Vagina (tissue), 2 donors: ENCODE results near the gene FAM234B. TPM values are rescaled to one million over a fixed set of nuclear protein-coding genes. Genes with fewer than 3 reads are reported as not detected.
"Not testable (repeated sequence)": the region's sequence is repeated elsewhere in the genome, so short reads cannot be mapped to it uniquely, and the experiment has no call there.

Source experiments
- DNase-seq, 2 donors: peaks; one replicate each; pipeline ENCODE4 v3.0.0-alpha.2; 2017; ENCODE audit errors: extremely low spot score in 2 of 2
- H3K27ac ChIP-seq: fragments of 200-600 bp; sonication (generic); one replicate; pipeline ENCODE4 v1.5.1; 2019
- H3K27me3 ChIP-seq: fragments of 200-600 bp; sonication (generic); one replicate; pipeline ENCODE4 v1.5.1; 2019
- H3K36me3 ChIP-seq, 2 donors: fragments of 200-600 bp; sonication (generic); one replicate each; pipeline ENCODE4 v1.5.1; 2017 to 2019
- H3K4me1 ChIP-seq: fragments of 200-600 bp; sonication (generic); one replicate; pipeline ENCODE4 v1.5.1; 2019
- H3K4me3 ChIP-seq, 2 donors: fragments of 200-600 bp; sonication (generic); 1 replicate in 1 of 2; 2 replicates in 1 of 2; pipeline ENCODE4 v1.5.1; 2016 to 2019
- H3K9me3 ChIP-seq: fragments of 200-600 bp; sonication (generic); one replicate; pipeline ENCODE4 v1.5.1; 2019
- POLR2A ChIP-seq, 2 donors: fragments of 450-650 bp; IDR thresholded peaks; one replicate each; pipeline ENCODE4 v1.6.1; 2017; ENCODE audit warnings: antibody characterized with exemption in 2 of 2, mild to moderate bottlenecking in 2 of 2, moderate library complexity in 2 of 2
- POLR2AphosphoS5 ChIP-seq, 2 donors: sonication (generic); formaldehyde crosslinking; IDR thresholded peaks; one replicate each; pipeline ENCODE4 v1.9.0; 2017; ENCODE audit warnings: antibody characterized with exemption in 2 of 2, mild to moderate bottlenecking in 2 of 2, low read depth in 1 of 2; ENCODE audit not compliant: insufficient read depth in 1 of 2
- intact Hi-C: fragments of 100-400 bp; cut with DNase I; formaldehyde crosslinking; loops from one replicate; pipeline ENCODE4 v1.15.1; 2023
- total RNA-seq: library from RNA; depleted of rRNA; stranded (reverse); fragments of >200 nt; gene quantifications from one replicate; pipeline ENCODE4 v1.2.3, GENCODE V29; 2016
- TF ChIP-seq, protein P1 (sequence below), 3 experiments: fragments of 450-650 bp in 2 of 3; fragments of 200-600 bp in 1 of 3; sonication (generic) in 1 of 3; IDR thresholded peaks; one replicate each; pipeline ENCODE4 v1.5.1; 2017 to 2019; ENCODE audit warnings: antibody characterized with exemption in 3 of 3, mild to moderate bottlenecking in 2 of 3, moderate library complexity in 2 of 3

FAM234B gene
- total RNA-seq, 1 donor from 2014 or later: 11.0 TPM

DNA sequence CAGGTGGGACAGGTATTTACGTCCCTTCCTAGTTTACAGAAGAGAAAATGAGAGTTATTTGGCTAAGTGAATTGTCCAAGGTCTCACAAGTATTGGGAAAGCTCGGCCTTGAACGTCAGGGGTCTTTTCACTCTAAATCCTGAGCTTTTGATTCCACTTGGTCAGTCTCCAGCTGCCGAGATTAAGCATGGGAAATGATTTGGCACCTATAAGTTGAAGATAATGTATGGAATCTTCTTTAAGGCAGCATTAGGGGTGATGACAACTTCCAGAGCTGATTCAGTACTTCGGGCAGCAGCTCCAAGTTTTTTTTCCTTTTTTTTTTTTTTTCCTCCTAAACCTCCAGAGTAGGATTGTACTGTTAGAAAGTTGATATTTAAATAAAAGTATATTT is 722 bp downstream of the FAM234B start:
- intact Hi-C loops: no loop called here
- Histone ChIP-seq H3K4me1 (peaks cover 15% of the 10 kb centered on the region), H3K27me3 (no peaks in the 10 kb centered on the region), H3K9me3 (no peaks in the 10 kb centered on the region), H3K27ac (peak overlapping the region; percentile 57), H3K36me3 (no peaks in the 10 kb centered on the region), H3K4me3 (peak overlapping the region; percentile 90 to 92)
- DNase-seq: no peak
- TF ChIP-seq POLR2AphosphoS5 (IDR thresholded peaks at IDR 0.05; ENCODE audit: insufficient read depth in 1 of 2, low read depth in 1 of 2): no peak
- no peak for TF ChIP-seq POLR2A (IDR thresholded peaks at IDR 0.05)
- TF ChIP-seq, protein P1, sequence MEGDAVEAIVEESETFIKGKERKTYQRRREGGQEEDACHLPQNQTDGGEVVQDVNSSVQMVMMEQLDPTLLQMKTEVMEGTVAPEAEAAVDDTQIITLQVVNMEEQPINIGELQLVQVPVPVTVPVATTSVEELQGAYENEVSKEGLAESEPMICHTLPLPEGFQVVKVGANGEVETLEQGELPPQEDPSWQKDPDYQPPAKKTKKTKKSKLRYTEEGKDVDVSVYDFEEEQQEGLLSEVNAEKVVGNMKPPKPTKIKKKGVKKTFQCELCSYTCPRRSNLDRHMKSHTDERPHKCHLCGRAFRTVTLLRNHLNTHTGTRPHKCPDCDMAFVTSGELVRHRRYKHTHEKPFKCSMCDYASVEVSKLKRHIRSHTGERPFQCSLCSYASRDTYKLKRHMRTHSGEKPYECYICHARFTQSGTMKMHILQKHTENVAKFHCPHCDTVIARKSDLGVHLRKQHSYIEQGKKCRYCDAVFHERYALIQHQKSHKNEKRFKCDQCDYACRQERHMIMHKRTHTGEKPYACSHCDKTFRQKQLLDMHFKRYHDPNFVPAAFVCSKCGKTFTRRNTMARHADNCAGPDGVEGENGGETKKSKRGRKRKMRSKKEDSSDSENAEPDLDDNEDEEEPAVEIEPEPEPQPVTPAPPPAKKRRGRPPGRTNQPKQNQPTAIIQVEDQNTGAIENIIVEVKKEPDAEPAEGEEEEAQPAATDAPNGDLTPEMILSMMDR (IDR thresholded peaks at IDR 0.05): no peak

DNA sequence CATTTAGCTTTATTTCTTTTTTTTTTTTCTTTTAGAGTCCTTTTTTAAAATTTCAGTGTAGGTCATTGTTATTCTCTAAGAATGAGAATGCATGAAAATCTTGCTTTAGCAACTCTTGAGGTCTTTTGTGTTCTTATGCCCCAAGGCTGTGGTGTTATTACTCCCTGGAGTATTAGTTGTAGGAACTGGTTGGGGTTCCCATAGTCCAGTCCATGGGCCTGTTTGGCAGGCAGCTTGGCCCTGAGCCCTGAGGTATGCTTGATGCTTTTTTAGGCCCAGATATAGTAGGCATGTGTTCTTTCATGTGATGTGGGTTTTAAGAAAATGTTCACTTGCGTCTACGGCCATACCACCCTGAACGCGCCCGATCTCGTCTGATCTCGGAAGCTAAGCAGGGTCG is 1.6 kb downstream of the FAM234B start:
- H3K4me1 ChIP-seq: peaks cover 11% of the 10 kb centered on the region
- intact Hi-C loops: no loop called here

DNA sequence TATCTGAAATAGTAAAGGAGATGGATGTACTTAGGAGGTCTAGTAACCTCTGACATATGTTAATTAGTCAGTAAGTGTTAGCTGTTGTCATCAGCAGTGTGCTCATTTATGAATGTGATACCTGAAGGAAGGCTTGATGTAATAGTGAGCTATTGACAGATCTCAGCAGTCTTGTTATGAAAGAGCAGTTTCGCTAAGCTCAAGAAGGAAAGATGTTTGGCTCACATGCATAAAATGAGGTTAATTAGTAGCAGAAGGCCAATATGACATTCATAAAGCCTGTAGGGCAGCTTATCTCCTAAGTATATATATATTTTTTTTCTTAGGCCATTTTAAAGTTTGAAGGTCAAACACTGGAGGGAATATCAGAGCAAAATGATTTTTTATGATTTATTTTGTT is 2.8 kb downstream of the FAM234B start:
- no peaks in the 10 kb centered on the region for H3K36me3 ChIP-seq

More for the DNA sequence above, 1.6 kb downstream of the FAM234B start:
- Histone ChIP-seq H3K36me3 (no peaks in the 10 kb centered on the region), H3K4me3 (no peak overlapping the region), H3K9me3 (no peaks in the 10 kb centered on the region), H3K27ac (no peak overlapping the region), H3K27me3 (no peaks in the 10 kb centered on the region)
- no peak for DNase-seq
- TF ChIP-seq, protein P1 (IDR thresholded peaks at IDR 0.05): no peak
- no peak for TF ChIP-seq POLR2A (IDR thresholded peaks at IDR 0.05)
- no peak for TF ChIP-seq POLR2AphosphoS5 (IDR thresholded peaks at IDR 0.05; ENCODE audit: insufficient read depth in 1 of 2, low read depth in 1 of 2)

DNA sequence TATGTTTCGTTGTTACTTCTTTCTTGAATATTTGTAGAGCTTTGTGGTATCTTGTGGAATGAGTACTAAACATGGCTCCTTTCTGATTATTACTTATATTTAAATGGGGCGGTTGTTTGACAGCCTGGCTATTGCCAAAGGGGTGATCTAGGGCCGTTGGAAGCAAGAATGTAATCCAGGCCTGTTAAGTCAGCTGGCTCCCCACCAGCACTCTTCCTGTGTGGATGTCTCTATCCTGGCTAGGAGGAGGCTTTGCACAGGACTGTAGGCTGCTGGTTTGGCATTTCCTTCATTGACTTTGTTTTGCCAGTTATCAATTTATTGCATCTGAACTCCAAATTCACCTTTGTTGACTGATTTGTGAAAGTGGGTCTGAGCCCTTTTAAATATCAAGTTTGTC is 5.6 kb downstream of the FAM234B start:
- DNase-seq: no peak
- Histone ChIP-seq H3K36me3 (no peaks in the 10 kb centered on the region), H3K27ac (no peak overlapping the region), H3K4me3 (no peak overlapping the region), H3K9me3 (no peaks in the 10 kb centered on the region), H3K27me3 (no peaks in the 10 kb centered on the region), H3K4me1 (peaks cover 10% of the 10 kb centered on the region)
- TF ChIP-seq POLR2A (IDR thresholded peaks at IDR 0.05): no peak
- TF ChIP-seq, protein P1 (IDR thresholded peaks at IDR 0.05): no peak
- intact Hi-C loops: no loop called here

More for the DNA sequence above, 2.8 kb downstream of the FAM234B start:
- H3K4me1 ChIP-seq: peaks cover 11% of the 10 kb centered on the region
- no peaks in the 10 kb centered on the region for H3K9me3 ChIP-seq
- H3K27ac ChIP-seq: no peak overlapping the region
- intact Hi-C loops: no loop called here
- TF ChIP-seq POLR2AphosphoS5 (IDR thresholded peaks at IDR 0.05; ENCODE audit: insufficient read depth in 1 of 2, low read depth in 1 of 2): no peak
- no peak for TF ChIP-seq POLR2A (IDR thresholded peaks at IDR 0.05)
- TF ChIP-seq, protein P1 (IDR thresholded peaks at IDR 0.05): no peak
- no peak overlapping the region for H3K4me3 ChIP-seq
- no peaks in the 10 kb centered on the region for H3K27me3 ChIP-seq
- no peak for DNase-seq

DNA sequence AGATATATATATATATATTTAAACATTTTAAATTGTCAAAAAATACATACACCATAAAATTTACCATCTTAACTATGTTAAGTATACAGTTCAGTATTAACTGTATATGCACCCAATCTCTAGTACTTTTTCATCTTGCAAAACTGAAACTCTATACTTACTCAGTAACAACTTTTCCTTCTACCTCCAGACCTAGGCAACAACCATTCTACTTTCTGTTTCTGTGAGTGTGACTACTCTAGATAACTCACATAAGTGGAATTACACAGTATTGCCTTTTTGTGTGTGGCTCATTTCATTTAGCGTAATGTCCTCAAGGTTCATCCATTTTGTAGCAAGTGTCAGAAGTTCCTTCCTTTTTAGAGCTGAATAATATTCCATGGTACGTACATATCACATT is 8.2 kb downstream of the FAM234B start:
- no peaks in the 10 kb centered on the region for H3K36me3 ChIP-seq
- intact Hi-C loops: no loop called here
- H3K9me3 ChIP-seq: no peaks in the 10 kb centered on the region
- no peak overlapping the region for H3K27ac ChIP-seq
- H3K4me1 ChIP-seq: no peaks in the 10 kb centered on the region
- no peaks in the 10 kb centered on the region for H3K27me3 ChIP-seq
- no peak overlapping the region for H3K4me3 ChIP-seq
- DNase-seq: no peak
- no peak for TF ChIP-seq POLR2A (IDR thresholded peaks at IDR 0.05)
- no peak for TF ChIP-seq POLR2AphosphoS5 (IDR thresholded peaks at IDR 0.05; ENCODE audit: insufficient read depth in 1 of 2, low read depth in 1 of 2)
- TF ChIP-seq, protein P1 (IDR thresholded peaks at IDR 0.05): no peak

DNA sequence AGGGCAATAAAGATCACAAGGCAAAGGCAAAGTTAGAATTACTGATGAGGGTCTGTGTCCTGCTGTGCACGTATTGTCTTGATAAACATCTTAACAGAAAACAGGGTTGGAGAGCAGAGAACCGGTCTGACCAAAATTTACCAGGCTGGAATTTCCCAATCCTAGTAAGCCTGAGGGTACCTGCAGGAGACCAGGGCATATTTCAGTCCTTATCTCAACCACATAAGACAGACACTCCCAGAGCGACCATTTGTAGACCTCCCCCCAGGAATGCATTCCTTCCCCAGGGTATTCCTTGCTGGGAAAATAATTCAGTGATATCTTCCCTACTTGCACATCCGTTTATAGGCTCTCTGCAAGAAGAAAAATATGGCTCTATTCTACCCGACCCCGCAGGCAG is 9.4 kb downstream of the FAM234B start:
- DNase-seq, intact Hi-C loops, H3K4me1 ChIP-seq, H3K27me3 ChIP-seq, H3K9me3 ChIP-seq, H3K27ac ChIP-seq, H3K4me3 ChIP-seq, H3K36me3 ChIP-seq: not testable (repeated sequence)
